ENCODE measurements around the gene WDR64. TPM values are rescaled to one million over a fixed set of nuclear protein-coding genes. Genes with fewer than 3 reads are reported as not detected.
"Not testable (repeated sequence)": the region's sequence is repeated elsewhere in the genome, so short reads cannot be mapped to it uniquely, and the experiment has no call there.

The WDR64 gene
- total RNA-seq, 1 donor from 2014 or later, result 0.17 TPM

- Mint-ChIP-seq H3K27ac (ENCODE audit: unreplicated experiment) (no peak overlapping the region), H3K9me3 (ENCODE audit: low read depth) (no peaks in the 10 kb centered on the region), H3K4me1 (ENCODE audit: low read depth) (no peaks in the 10 kb centered on the region), H3K4me3 (ENCODE audit: unreplicated experiment) (no peak overlapping the region), H3K27me3 (ENCODE audit: low read depth) (peaks cover 5% of the 10 kb centered on the region), H3K36me3 (ENCODE audit: low read depth) (no peaks in the 10 kb centered on the region)
- TF ChIP-seq, protein P1, sequence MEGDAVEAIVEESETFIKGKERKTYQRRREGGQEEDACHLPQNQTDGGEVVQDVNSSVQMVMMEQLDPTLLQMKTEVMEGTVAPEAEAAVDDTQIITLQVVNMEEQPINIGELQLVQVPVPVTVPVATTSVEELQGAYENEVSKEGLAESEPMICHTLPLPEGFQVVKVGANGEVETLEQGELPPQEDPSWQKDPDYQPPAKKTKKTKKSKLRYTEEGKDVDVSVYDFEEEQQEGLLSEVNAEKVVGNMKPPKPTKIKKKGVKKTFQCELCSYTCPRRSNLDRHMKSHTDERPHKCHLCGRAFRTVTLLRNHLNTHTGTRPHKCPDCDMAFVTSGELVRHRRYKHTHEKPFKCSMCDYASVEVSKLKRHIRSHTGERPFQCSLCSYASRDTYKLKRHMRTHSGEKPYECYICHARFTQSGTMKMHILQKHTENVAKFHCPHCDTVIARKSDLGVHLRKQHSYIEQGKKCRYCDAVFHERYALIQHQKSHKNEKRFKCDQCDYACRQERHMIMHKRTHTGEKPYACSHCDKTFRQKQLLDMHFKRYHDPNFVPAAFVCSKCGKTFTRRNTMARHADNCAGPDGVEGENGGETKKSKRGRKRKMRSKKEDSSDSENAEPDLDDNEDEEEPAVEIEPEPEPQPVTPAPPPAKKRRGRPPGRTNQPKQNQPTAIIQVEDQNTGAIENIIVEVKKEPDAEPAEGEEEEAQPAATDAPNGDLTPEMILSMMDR (IDR thresholded peaks at IDR 0.05), result no peak
- no peak for DNase-seq (ENCODE audit: low spot score)
These were observed 137.0 kb downstream of the WDR64 start for GRCh38 chr1:241789061-241789460.

DNA sequence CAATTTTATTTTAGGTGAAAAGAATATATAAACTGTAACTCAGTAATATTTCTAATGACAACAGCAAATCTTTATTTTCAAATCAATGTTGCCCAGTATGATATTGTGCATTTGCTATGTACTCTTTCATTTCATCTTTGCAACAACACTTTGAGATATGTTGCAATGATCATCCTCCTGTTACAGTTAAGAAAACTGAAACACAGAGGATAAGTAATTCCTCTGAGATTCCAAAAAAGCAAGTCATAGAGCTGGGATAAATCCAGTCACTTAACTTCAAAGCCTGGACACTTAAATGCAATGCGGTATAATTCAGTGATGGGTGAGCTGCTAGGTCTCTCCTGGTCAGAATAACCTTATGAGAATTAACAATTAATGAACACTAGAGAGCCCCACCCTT lies 147.3 kb downstream of the WDR64 start:
- Mint-ChIP-seq H3K27me3 (ENCODE audit: low read depth) (peaks cover 33% of the 10 kb centered on the region), H3K9me3 (ENCODE audit: low read depth) (no peaks in the 10 kb centered on the region), H3K4me3 (ENCODE audit: unreplicated experiment) (no peak overlapping the region), H3K36me3 (ENCODE audit: low read depth) (no peaks in the 10 kb centered on the region), H3K27ac (ENCODE audit: unreplicated experiment) (no peak overlapping the region), H3K4me1 (ENCODE audit: low read depth) (no peaks in the 10 kb centered on the region)
- DNase-seq (ENCODE audit: low spot score), result no peak
- TF ChIP-seq, protein P1 (IDR thresholded peaks at IDR 0.05), result no peak

DNA sequence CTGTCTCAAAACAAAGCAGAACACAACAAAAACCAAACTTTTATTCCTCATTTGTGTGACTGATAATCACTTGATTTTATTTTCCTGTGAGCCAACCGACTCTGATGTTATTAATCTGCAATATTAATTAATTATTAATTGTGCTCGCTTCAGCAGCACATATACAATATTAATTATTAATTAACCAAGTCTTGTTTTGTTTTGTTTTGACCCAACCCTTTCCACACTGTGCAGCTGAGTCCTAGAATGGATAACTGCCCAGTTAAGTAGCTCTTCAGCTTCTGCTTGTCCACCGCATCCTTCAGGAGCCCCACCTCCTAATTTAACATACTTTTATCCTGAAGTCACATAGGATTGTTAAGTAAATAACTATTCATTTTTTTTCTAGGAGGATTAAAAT lies 148.6 kb downstream of the WDR64 start:
- TF ChIP-seq, protein P1 (IDR thresholded peaks at IDR 0.05), result no peak
- no peak overlapping the region for H3K4me3 Mint-ChIP-seq (ENCODE audit: unreplicated experiment)
- H3K27me3 Mint-ChIP-seq (ENCODE audit: low read depth), result peaks cover 33% of the 10 kb centered on the region

DNA sequence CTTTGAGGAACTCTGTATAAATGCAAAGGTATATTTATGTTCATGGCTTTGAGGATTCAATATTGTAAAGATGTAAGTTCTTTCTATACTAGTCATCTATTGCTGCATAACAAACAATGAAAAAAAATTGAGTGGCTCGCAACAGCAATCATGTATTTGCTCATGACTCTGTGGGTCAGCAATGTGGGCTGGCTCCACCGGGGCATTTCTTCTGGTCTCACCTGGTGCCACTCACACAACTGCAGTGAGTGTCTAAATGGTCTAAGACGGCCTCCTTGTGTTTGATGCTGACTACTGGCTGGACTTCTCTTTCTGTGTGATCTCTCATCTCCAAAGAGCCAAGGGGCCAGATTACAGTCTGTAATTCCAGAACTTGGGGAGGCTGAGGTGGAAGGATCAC lies 150.8 kb downstream of the WDR64 start:
- Mint-ChIP-seq H3K4me1 (ENCODE audit: low read depth) (no peaks in the 10 kb centered on the region), H3K9me3 (ENCODE audit: low read depth) (no peaks in the 10 kb centered on the region), H3K27ac (ENCODE audit: unreplicated experiment) (no peak overlapping the region)

More for the DNA sequence above, 148.6 kb downstream of the WDR64 start:
- Mint-ChIP-seq H3K36me3 (ENCODE audit: low read depth) (no peaks in the 10 kb centered on the region), H3K9me3 (ENCODE audit: low read depth) (no peaks in the 10 kb centered on the region), H3K27ac (ENCODE audit: unreplicated experiment) (no peak overlapping the region), H3K4me1 (ENCODE audit: low read depth) (no peaks in the 10 kb centered on the region)
- DNase-seq (ENCODE audit: low spot score), result no peak

GRCh38 chr1:241804706-241805105 lies 152.6 kb downstream of the WDR64 start:
- H3K9me3 Mint-ChIP-seq (ENCODE audit: low read depth); H3K4me1 Mint-ChIP-seq (ENCODE audit: low read depth); H3K27ac Mint-ChIP-seq (ENCODE audit: unreplicated experiment); DNase-seq (ENCODE audit: low spot score); H3K36me3 Mint-ChIP-seq (ENCODE audit: low read depth); H3K4me3 Mint-ChIP-seq (ENCODE audit: unreplicated experiment): not testable (repeated sequence)
- peaks cover 33% of the 10 kb centered on the region for H3K27me3 Mint-ChIP-seq (ENCODE audit: low read depth)

More for the DNA sequence above, 150.8 kb downstream of the WDR64 start:
- no peak for DNase-seq (ENCODE audit: low spot score)
- Mint-ChIP-seq H3K36me3 (ENCODE audit: low read depth) (no peaks in the 10 kb centered on the region), H3K27me3 (ENCODE audit: low read depth) (peaks cover 31% of the 10 kb centered on the region), H3K4me3 (ENCODE audit: unreplicated experiment) (no peak overlapping the region)
- TF ChIP-seq, protein P1 (IDR thresholded peaks at IDR 0.05), result no peak

DNA sequence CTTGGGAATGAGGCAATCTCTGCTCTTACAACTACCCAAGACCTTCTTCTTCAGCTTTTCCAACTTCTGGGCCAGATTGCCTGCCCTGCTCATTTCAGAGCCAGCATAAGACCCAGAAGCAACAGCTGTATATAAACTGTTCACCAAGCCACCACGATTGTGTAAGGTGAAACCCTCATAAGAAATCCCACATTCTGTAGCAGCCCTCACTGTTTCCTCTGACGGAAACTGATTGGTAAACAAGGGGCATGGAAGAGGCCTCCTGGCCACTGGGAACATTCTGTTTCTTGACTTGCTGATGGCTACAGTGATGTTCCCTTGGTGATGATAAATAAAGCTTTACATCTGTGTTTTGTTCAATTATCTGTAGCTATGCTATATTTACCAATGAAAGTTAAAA lies 156.2 kb downstream of the WDR64 start:
- no peak for DNase-seq (ENCODE audit: low spot score)
- Mint-ChIP-seq H3K27ac (ENCODE audit: unreplicated experiment) (no peak overlapping the region), H3K27me3 (ENCODE audit: low read depth) (peaks cover 18% of the 10 kb centered on the region), H3K4me3 (ENCODE audit: unreplicated experiment) (no peak overlapping the region), H3K36me3 (ENCODE audit: low read depth) (no peaks in the 10 kb centered on the region), H3K9me3 (ENCODE audit: low read depth) (no peaks in the 10 kb centered on the region), H3K4me1 (ENCODE audit: low read depth) (no peaks in the 10 kb centered on the region)
- TF ChIP-seq, protein P1 (IDR thresholded peaks at IDR 0.05), result no peak
